HepG2 (cell line): ENCODE measurements around the gene ANKRD40. TPM values are rescaled to one million over a fixed set of nuclear protein-coding genes. Genes with fewer than 3 reads are reported as not detected.
A peak's percentile ranks its signal among the peaks of the same experiment; 100 is the strongest.

Experiments used
- CHD4 ChIP-seq: fragments of 200-600 bp; sonication (generic); IDR thresholded peaks from 2 replicates; pipeline ENCODE4 v1.7.0; 2017; ENCODE audit warnings: mild to moderate bottlenecking, low read length, borderline replicate concordance
- FOXP1 ChIP-seq, 2 experiments: fragments of 450-650 bp in 1 of 2; IDR thresholded peaks; 2 replicates each; pipeline ENCODE4 v1.6.1; 2017 to 2018; ENCODE audit warnings: antibody characterized with exemption in 1 of 2
- KAT2B ChIP-seq: fragments of 150-350 bp; IDR thresholded peaks from 2 replicates; pipeline ENCODE4 v1.6.1; 2014; ENCODE audit warnings: low read depth, low read length, borderline replicate concordance
- KMT2A ChIP-seq: sonication (generic); formaldehyde crosslinking; IDR thresholded peaks from 2 replicates; pipeline ENCODE4 v1.4.0; 2020; ENCODE audit warnings: missing genetic modification reagents
- MED1 ChIP-seq: sonication (generic); formaldehyde crosslinking; IDR thresholded peaks from 2 replicates; pipeline ENCODE4 v1.4.0; 2020; ENCODE audit warnings: missing genetic modification reagents
- MXI1 ChIP-seq: IDR thresholded peaks from 3 replicates; pipeline ENCODE4 v1.6.1; 2012; ENCODE audit warnings: low read depth, low read length, inconsistent platforms, borderline replicate concordance
- NFKBIZ ChIP-seq: IDR thresholded peaks from 2 replicates; pipeline ENCODE4 v1.6.1; 2018; ENCODE audit warnings: missing genetic modification reagents, missing compliant biosample characterization
- PPARG ChIP-seq: conservative IDR thresholded peaks from 2 replicates; pipeline ENCODE4 v1.6.1; 2016; ENCODE audit warnings: missing biosample characterization, missing genetic modification reagents
- RARA ChIP-seq: IDR thresholded peaks from 2 replicates; pipeline ENCODE4 v1.6.1; 2016; ENCODE audit warnings: missing genetic modification reagents, missing compliant biosample characterization
- SOX5 ChIP-seq: IDR thresholded peaks from 2 replicates; pipeline ENCODE4 v1.6.1; 2016; ENCODE audit warnings: borderline replicate concordance
- TEAD3 ChIP-seq: optimal IDR thresholded peaks from 2 replicates; pipeline ENCODE3; 2016; ENCODE audit warnings: borderline replicate concordance
- ZBTB8A ChIP-seq: sonication (generic); formaldehyde crosslinking; IDR thresholded peaks from 2 replicates; pipeline ENCODE4 v1.4.0; 2020; ENCODE audit warnings: mild to moderate bottlenecking, low read depth, missing genetic modification reagents, borderline replicate concordance
- ZNF747 ChIP-seq: sonication (generic); formaldehyde crosslinking; IDR thresholded peaks from 2 replicates; pipeline ENCODE4 v1.8.1; 2023; ENCODE audit warnings: missing genetic modification reagents, mild to moderate bottlenecking, borderline replicate concordance
- ZNF781 ChIP-seq: sonication (generic); formaldehyde crosslinking; IDR thresholded peaks from 2 replicates; pipeline ENCODE4 v1.5.1; 2020; ENCODE audit warnings: borderline replicate concordance, mild to moderate bottlenecking, missing genetic modification reagents; ENCODE audit errors: not compliant biosample characterization
- ZNF792 ChIP-seq: IDR thresholded peaks from 2 replicates; pipeline ENCODE4 v1.6.1; 2016
- polyA plus RNA-seq, 8 experiments: library from polyadenylated mRNA; depleted of rRNA in 3 of 8; stranded (reverse) in 7 of 8; unstranded in 1 of 8; fragments of >200 nt; fragmentation: Illumina TruSeq in 4 of 8; extraction: Trizol in 4 of 8; gene quantifications; 2 replicates each; pipeline versions ENCODE4 v1.2.1 to v1.2.3, GENCODE V29; 2011 to 2016; ENCODE audit warnings: low read depth in 4 of 8, missing spikeins in 1 of 8, mixed read lengths in 1 of 8; ENCODE audit not compliant: insufficient read depth in 1 of 8
- total RNA-seq, 5 experiments: library from RNA; depleted of rRNA; stranded (reverse); fragments of >200 nt; fragmentation: Illumina TruSeq; extraction: Trizol; gene quantifications; 2 replicates each; pipeline ENCODE4 v1.2.3, GENCODE V29; 2016; ENCODE audit warnings: low read depth in 1 of 5
- TF ChIP-seq, protein P1 (sequence below): sonication (generic); formaldehyde crosslinking; IDR thresholded peaks from one replicate; pipeline ENCODE4 v1.5.1; 2020; ENCODE audit warnings: mild to moderate bottlenecking, missing genetic modification reagents; ENCODE audit errors: not compliant biosample characterization
- TF ChIP-seq, protein P2 (sequence below): IDR thresholded peaks from 2 replicates; pipeline ENCODE4 v1.6.1; 2016; ENCODE audit warnings: missing compliant biosample characterization, missing genetic modification reagents, borderline replicate concordance
- TF ChIP-seq, protein P3 (sequence below): sonication (generic); formaldehyde crosslinking; conservative IDR thresholded peaks from 2 replicates; pipeline ENCODE4 v1.8.0; 2022; ENCODE audit warnings: mild to moderate bottlenecking, moderate library complexity, missing genetic modification reagents

The ANKRD40 gene
- total and polyA plus RNA-seq, 2 of the 13 experiments (the other 11 are each of a cell fraction or from before 2014, with no cell fraction given), result 35.0 to 46.4 TPM

DNA sequence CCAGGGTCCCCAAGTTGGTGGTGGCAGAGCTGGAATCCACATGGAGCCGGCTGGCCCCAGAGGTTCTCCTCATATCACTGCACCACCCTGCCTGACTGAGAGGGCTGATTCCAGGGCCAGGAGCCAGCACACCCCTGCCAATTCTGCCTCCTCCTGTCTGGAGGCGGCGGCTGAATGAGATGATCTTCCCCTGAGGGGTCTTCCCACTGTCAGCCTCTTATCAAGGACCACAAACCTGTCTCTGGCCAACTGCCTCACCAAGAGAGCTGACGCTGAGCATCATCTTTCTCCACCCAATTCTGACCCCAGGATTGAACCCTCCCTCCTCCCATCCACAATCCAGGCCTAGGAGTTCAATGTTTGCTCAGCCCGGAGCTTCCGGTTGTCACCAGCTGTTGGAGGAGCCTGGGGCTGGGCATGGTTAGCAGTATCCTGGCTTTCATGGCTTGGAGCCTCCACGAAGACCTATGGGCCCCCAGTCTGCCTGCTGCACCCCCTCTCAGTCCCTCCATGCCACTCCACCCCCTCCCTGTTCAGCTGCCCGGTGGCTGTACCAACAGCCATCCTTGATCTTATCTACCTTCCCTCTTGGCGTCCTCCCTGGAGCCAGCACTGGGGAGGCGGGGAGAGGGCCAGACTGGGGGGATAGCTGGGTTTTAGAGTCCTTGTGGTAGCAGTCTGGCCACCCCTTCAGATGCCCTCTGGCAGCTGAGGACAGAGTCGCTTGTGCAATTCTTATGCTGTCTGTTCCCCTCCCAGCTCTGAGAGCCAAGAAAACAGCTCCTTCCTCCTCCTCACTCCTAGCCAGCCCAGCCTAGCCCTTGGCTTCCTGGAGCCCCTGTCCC, 47.5 kb downstream of the ANKRD40 start (continued):
- TF ChIP-seq, protein P1, sequence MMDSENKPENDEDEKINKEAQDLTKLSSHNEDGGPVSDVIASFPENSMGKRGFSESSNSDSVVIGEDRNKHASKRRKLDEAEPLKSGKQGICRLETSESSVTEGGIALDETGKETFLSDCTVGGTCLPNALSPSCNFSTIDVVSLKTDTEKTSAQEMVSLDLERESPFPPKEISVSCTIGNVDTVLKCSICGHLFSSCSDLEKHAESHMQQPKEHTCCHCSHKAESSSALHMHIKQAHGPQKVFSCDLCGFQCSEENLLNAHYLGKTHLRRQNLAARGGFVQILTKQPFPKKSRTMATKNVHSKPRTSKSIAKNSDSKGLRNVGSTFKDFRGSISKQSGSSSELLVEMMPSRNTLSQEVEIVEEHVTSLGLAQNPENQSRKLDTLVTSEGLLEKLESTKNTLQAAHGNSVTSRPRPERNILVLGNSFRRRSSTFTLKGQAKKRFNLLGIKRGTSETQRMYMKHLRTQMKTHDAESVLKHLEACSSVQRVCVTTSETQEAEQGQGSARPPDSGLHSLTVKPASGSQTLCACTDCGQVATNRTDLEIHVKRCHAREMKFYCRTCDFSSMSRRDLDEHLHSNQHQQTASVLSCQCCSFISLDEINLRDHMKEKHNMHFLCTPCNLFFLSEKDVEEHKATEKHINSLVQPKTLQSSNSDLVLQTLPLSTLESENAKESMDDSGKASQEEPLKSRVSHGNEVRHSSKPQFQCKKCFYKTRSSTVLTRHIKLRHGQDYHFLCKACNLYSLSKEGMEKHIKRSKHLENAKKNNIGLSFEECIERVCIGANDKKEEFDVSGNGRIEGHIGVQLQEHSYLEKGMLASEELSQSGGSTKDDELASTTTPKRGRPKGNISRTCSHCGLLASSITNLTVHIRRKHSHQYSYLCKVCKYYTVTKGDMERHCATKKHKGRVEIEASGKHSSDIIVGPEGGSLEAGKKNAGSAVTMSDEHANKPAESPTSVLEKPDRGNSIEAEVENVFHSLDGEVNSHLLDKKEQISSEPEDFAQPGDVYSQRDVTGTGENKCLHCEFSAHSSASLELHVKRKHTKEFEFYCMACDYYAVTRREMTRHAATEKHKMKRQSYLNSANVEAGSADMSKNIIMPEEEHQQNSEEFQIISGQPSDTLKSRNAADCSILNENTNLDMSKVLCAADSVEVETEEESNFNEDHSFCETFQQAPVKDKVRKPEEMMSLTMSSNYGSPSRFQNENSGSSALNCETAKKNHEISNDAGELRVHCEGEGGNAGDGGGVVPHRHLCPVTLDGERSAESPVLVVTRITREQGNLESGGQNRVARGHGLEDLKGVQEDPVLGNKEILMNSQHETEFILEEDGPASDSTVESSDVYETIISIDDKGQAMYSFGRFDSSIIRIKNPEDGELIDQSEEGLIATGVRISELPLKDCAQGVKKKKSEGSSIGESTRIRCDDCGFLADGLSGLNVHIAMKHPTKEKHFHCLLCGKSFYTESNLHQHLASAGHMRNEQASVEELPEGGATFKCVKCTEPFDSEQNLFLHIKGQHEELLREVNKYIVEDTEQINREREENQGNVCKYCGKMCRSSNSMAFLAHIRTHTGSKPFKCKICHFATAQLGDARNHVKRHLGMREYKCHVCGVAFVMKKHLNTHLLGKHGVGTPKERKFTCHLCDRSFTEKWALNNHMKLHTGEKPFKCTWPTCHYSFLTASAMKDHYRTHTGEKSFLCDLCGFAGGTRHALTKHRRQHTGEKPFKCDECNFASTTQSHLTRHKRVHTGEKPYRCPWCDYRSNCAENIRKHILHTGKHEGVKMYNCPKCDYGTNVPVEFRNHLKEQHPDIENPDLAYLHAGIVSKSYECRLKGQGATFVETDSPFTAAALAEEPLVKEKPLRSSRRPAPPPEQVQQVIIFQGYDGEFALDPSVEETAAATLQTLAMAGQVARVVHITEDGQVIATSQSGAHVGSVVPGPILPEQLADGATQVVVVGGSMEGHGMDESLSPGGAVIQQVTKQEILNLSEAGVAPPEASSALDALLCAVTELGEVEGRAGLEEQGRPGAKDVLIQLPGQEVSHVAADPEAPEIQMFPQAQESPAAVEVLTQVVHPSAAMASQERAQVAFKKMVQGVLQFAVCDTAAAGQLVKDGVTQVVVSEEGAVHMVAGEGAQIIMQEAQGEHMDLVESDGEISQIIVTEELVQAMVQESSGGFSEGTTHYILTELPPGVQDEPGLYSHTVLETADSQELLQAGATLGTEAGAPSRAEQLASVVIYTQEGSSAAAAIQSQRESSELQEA (CRISPR knock-in tag), result peak; percentile 35
- no peak for TF ChIP-seq KAT2B
- TF ChIP-seq ZNF792 (CRISPR knock-in tag), result peak; percentile 62; the same call in 1 of the 2 replicates
- TF ChIP-seq, protein P2, sequence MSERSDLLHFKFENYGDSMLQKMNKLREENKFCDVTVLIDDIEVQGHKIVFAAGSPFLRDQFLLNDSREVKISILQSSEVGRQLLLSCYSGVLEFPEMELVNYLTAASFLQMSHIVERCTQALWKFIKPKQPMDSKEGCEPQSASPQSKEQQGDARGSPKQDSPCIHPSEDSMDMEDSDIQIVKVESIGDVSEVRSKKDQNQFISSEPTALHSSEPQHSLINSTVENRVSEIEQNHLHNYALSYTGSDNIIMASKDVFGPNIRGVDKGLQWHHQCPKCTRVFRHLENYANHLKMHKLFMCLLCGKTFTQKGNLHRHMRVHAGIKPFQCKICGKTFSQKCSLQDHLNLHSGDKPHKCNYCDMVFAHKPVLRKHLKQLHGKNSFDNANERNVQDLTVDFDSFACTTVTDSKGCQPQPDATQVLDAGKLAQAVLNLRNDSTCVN (CRISPR knock-in tag), result peak; percentile 76; the same call in 1 of the 2 replicates
- no peak for TF ChIP-seq ZBTB8A (CRISPR knock-in tag)
- TF ChIP-seq CHD4, result no peak
- TF ChIP-seq MXI1, result peak; percentile 41; the same call in 1 of the 3 replicates
- TF ChIP-seq ZNF747 (CRISPR knock-in tag), result peak; percentile 88
- TF ChIP-seq NFKBIZ (CRISPR knock-in tag), result 0 out of 2 replicates have a peak, but pooled peaks have one; percentile 45
- TF ChIP-seq ZNF781 (CRISPR knock-in tag), result peak; percentile 66
- peak; percentile 65; the same call in 1 of the 2 replicates for TF ChIP-seq SOX5 (CRISPR knock-in tag)
- TF ChIP-seq, protein P3, sequence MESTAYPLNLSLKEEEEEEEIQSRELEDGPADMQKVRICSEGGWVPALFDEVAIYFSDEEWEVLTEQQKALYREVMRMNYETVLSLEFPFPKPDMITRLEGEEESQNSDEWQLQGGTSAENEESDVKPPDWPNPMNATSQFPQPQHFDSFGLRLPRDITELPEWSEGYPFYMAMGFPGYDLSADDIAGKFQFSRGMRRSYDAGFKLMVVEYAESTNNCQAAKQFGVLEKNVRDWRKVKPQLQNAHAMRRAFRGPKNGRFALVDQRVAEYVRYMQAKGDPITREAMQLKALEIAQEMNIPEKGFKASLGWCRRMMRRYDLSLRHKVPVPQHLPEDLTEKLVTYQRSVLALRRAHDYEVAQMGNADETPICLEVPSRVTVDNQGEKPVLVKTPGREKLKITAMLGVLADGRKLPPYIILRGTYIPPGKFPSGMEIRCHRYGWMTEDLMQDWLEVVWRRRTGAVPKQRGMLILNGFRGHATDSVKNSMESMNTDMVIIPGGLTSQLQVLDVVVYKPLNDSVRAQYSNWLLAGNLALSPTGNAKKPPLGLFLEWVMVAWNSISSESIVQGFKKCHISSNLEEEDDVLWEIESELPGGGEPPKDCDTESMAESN (CRISPR knock-in tag), result no peak
- peak; percentile 89 for TF ChIP-seq RARA
- peak; percentile 72 for TF ChIP-seq TEAD3 (CRISPR knock-in tag)
- TF ChIP-seq FOXP1 (IDR thresholded peaks at IDR 0.05), result no peak
- TF ChIP-seq FOXP1 (CRISPR knock-in tag; IDR thresholded peaks at IDR 0.05), result peak; percentile 35; the same call in 1 of the 2 replicates
- peak; percentile 89 for TF ChIP-seq PPARG
- 0 out of 2 replicates have a peak, but pooled peaks have one; percentile 43 for TF ChIP-seq KMT2A
- TF ChIP-seq MED1 (CRISPR knock-in tag), result peak; percentile 84
